Germinal center (tissue), 1 donor: ENCODE data around the gene CELSR2.
A peak's percentile ranks its signal among the peaks of the same experiment; 100 is the strongest.

Source experiments
- DNase-seq: peaks from one replicate; pipeline ENCODE4 v3.0.0; 2012; ENCODE audit warnings: mixed read lengths, low spot score

Gene CELSR2

GRCh38 chr1:109306832-109307273 lies 57.5 kb downstream of the CELSR2 start, which contains the start of gene MYBPHL:
MYBPHL (minus strand) TSS chr1:109307011; CDS start chr1:109306991, 20 bp downstream.
- no peak for DNase-seq

- DNase-seq, result peak; percentile 72
Measured at GRCh38 chr1:109307274-109308021, 58.1 kb downstream of the CELSR2 start.

- DNase-seq, result no peak
Measured at GRCh38 chr1:109309347-109309746, 60.0 kb downstream of the CELSR2 start.

GRCh38 chr1:109312246-109312645 lies 62.9 kb downstream of the CELSR2 start:
- no peak for DNase-seq

GRCh38 chr1:109312978-109313775 lies 63.8 kb downstream of the CELSR2 start:
- no peak for DNase-seq

- DNase-seq, result no peak
Measured at GRCh38 chr1:109314795-109315194, 65.5 kb downstream of the CELSR2 start.

GRCh38 chr1:109315288-109315687 lies 65.9 kb downstream of the CELSR2 start:
- DNase-seq, result no peak

GRCh38 chr1:109316506-109316905 lies 67.2 kb downstream of the CELSR2 start:
- DNase-seq, result no peak

- no peak for DNase-seq
Measured at GRCh38 chr1:109319114-109319513, 69.8 kb downstream of the CELSR2 start.

- DNase-seq, result no peak
Measured at GRCh38 chr1:109322974-109323373, 73.6 kb downstream of the CELSR2 start.
